Ovary (tissue), 3 donors: ENCODE results near the gene DESI1.

Experiments
- EP300 ChIP-seq: sonication (generic); formaldehyde crosslinking; IDR thresholded peaks from one replicate; pipeline ENCODE4 v1.6.1; 2017; ENCODE audit warnings: antibody characterized with exemption
- TF ChIP-seq, protein P1 (sequence below), 3 donors: fragments of 450-650 bp in 2 of 3; fragments of 200-600 bp in 1 of 3; IDR thresholded peaks; one replicate each; pipeline versions ENCODE4 v1.5.1 to v1.8.0; 2016 to 2022; ENCODE audit warnings: antibody characterized with exemption in 3 of 3, mild to moderate bottlenecking in 1 of 3
- donor health status: DM: no; HTN: no; CAD: no.

DNA sequence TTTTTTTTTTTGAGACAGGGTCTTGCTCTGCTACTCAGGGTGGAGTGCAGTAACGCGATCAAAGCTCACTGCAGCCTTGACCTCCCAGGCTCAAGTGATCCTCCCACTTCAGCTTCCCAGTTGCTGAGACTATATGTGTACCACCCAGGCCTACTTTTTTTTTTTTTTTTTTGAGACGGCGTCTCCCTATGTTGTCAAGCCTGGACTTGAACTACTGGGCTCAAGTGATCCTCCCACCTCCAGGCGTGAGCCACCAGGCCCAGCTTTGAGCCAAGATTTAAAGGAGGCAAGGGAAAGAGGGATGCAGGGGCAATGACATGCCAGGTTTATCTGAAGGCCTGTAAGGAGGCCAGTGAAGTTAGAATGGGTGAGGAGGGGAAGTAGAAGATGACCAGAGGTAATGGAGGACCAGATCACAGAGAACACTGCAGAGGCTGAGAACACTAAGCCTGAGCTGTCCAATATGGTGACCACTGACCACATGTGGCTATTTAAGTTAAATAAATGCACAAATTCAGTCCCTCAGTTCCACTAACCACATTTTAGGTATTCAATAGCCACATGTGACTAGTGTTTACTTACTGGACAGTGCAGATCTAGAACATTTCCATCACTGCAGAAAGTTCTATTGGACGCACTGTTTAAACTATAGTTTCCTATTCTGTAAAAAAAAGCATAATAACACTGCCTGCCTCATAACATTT lies 8.1 kb downstream of the DESI1 start:
- TF ChIP-seq, protein P1, sequence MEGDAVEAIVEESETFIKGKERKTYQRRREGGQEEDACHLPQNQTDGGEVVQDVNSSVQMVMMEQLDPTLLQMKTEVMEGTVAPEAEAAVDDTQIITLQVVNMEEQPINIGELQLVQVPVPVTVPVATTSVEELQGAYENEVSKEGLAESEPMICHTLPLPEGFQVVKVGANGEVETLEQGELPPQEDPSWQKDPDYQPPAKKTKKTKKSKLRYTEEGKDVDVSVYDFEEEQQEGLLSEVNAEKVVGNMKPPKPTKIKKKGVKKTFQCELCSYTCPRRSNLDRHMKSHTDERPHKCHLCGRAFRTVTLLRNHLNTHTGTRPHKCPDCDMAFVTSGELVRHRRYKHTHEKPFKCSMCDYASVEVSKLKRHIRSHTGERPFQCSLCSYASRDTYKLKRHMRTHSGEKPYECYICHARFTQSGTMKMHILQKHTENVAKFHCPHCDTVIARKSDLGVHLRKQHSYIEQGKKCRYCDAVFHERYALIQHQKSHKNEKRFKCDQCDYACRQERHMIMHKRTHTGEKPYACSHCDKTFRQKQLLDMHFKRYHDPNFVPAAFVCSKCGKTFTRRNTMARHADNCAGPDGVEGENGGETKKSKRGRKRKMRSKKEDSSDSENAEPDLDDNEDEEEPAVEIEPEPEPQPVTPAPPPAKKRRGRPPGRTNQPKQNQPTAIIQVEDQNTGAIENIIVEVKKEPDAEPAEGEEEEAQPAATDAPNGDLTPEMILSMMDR (IDR thresholded peaks at IDR 0.05) = no peak
- no peak for TF ChIP-seq EP300
